Loucy (cell line): ENCODE measurements around the gene LAMA5.

ENCODE experiments used
- H2AFZ ChIP-seq: fragments of 200-600 bp; sonication (generic); 2 replicates; pipeline ENCODE4 v1.6.0; 2016; ENCODE audit warnings: antibody characterized with exemption, mild to moderate bottlenecking, low read length, moderate library complexity
- H3F3A ChIP-seq: fragments of 200-600 bp; 2 replicates; pipeline ENCODE4 v1.6.0; 2016; ENCODE audit warnings: antibody characterized with exemption, low read depth, mild to moderate bottlenecking
- H3K27me3 ChIP-seq: fragments of 200-600 bp; sonication (generic); 2 replicates; pipeline ENCODE4 v1.6.1; 2014; ENCODE audit warnings: low read length, mild to moderate bottlenecking; ENCODE audit not compliant: insufficient read depth, poor library complexity, severe bottlenecking
- H3K36me3 ChIP-seq: fragments of 200-600 bp; sonication (generic); 2 replicates; pipeline ENCODE4 v1.6.1; 2016; ENCODE audit warnings: low read length; ENCODE audit not compliant: insufficient read depth
- H3K4me1 ChIP-seq: fragments of 200-600 bp; sonication (generic); 2 replicates; pipeline ENCODE4 v1.5.1; 2014; ENCODE audit warnings: low read length, mild to moderate bottlenecking; ENCODE audit not compliant: insufficient read depth, poor library complexity, severe bottlenecking
- H3K4me2 ChIP-seq: fragments of 200-600 bp; sonication (generic); 2 replicates; pipeline ENCODE4 v1.6.0; 2014; ENCODE audit warnings: antibody characterized with exemption, low read length, low read depth, mild to moderate bottlenecking; ENCODE audit not compliant: poor library complexity, severe bottlenecking
- H3K4me3 ChIP-seq: fragments of 200-600 bp; sonication (generic); 2 replicates; pipeline ENCODE4 v1.5.1; 2014; ENCODE audit warnings: low read length, mild to moderate bottlenecking, mixed read lengths; ENCODE audit not compliant: poor library complexity, severe bottlenecking
- H3K79me2 ChIP-seq: fragments of 200-600 bp; sonication (generic); 2 replicates; pipeline ENCODE4 v1.6.1; 2014; ENCODE audit warnings: low read length; ENCODE audit not compliant: insufficient read depth
- H3K9ac ChIP-seq: fragments of 200-600 bp; sonication (generic); 2 replicates; pipeline ENCODE4 v1.6.0; 2014; ENCODE audit warnings: mild to moderate bottlenecking, low read depth, low read length, moderate library complexity; ENCODE audit not compliant: poor library complexity, severe bottlenecking
- H3K9me2 ChIP-seq: fragments of 200-600 bp; sonication (generic); replicated peaks from 2 replicates; pipeline ENCODE4 v1.6.1; 2016; ENCODE audit warnings: low read depth, low read length, mixed read lengths
- H3K9me3 ChIP-seq: fragments of 200-600 bp; sonication (generic); 2 replicates; pipeline ENCODE4 v1.6.1; 2014; ENCODE audit warnings: mild to moderate bottlenecking, antibody characterized with exemption, low read length, low read depth; ENCODE audit not compliant: insufficient read depth
- H4K20me1 ChIP-seq: fragments of 200-600 bp; sonication (generic); 2 replicates; pipeline ENCODE4 v1.6.0; 2014; ENCODE audit warnings: antibody characterized with exemption, low read length, mild to moderate bottlenecking; ENCODE audit not compliant: insufficient read depth, poor library complexity, severe bottlenecking
- EZH2phosphoT487 ChIP-seq: fragments of 200-600 bp; IDR thresholded peaks from 2 replicates; pipeline ENCODE4 v1.6.1; 2018; ENCODE audit warnings: antibody characterized with exemption, mild to moderate bottlenecking, moderate library complexity, borderline replicate concordance
- TF ChIP-seq, protein P1 (sequence below): fragments of 200-600 bp; sonication (generic); conservative IDR thresholded peaks from 2 replicates; pipeline ENCODE4 v1.5.1; 2014; ENCODE audit warnings: mild to moderate bottlenecking, antibody characterized with exemption, low read length

Gene LAMA5

DNA sequence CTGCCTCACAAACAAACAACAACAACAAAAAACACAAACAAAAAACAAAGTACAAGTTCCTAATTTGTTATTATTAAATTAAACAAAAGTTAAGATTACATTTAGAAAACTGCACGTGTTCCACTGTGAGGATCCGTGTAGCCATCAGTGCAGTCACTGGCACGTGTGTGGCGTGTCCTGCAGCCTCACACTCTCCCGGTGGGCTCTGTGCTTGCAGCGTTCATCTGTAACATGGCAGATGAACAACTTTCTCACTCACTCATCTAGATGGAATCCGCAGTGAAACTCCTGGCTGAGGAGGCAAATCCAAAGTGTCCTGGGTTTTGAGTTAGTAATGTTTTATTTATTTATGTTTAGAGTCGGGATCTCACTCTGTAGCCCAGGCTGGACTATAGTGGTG, 77.2 kb downstream of the LAMA5 start:
- peaks cover 53% of the 10 kb centered on the region; the same call in 1 of the 2 replicates for H3K36me3 ChIP-seq
- H3K9me3 ChIP-seq, result no peaks in the 10 kb centered on the region
- no peaks in the 10 kb centered on the region for H3F3A ChIP-seq
- TF ChIP-seq EZH2phosphoT487, result no peak
- TF ChIP-seq, protein P1, sequence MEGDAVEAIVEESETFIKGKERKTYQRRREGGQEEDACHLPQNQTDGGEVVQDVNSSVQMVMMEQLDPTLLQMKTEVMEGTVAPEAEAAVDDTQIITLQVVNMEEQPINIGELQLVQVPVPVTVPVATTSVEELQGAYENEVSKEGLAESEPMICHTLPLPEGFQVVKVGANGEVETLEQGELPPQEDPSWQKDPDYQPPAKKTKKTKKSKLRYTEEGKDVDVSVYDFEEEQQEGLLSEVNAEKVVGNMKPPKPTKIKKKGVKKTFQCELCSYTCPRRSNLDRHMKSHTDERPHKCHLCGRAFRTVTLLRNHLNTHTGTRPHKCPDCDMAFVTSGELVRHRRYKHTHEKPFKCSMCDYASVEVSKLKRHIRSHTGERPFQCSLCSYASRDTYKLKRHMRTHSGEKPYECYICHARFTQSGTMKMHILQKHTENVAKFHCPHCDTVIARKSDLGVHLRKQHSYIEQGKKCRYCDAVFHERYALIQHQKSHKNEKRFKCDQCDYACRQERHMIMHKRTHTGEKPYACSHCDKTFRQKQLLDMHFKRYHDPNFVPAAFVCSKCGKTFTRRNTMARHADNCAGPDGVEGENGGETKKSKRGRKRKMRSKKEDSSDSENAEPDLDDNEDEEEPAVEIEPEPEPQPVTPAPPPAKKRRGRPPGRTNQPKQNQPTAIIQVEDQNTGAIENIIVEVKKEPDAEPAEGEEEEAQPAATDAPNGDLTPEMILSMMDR, result no peak
- H3K27me3 ChIP-seq, result no peaks in the 10 kb centered on the region
- H3K9me2 ChIP-seq, result no peaks in the 10 kb centered on the region
- no peaks in the 10 kb centered on the region for H3K79me2 ChIP-seq
- no peak overlapping the region for H3K4me3 ChIP-seq
- no peaks in the 10 kb centered on the region for H3K4me1 ChIP-seq
- no peak overlapping the region for H3K9ac ChIP-seq
- no peaks in the 10 kb centered on the region for H4K20me1 ChIP-seq
- no peak overlapping the region for H3K4me2 ChIP-seq
- no peak overlapping the region for H2AFZ ChIP-seq

DNA sequence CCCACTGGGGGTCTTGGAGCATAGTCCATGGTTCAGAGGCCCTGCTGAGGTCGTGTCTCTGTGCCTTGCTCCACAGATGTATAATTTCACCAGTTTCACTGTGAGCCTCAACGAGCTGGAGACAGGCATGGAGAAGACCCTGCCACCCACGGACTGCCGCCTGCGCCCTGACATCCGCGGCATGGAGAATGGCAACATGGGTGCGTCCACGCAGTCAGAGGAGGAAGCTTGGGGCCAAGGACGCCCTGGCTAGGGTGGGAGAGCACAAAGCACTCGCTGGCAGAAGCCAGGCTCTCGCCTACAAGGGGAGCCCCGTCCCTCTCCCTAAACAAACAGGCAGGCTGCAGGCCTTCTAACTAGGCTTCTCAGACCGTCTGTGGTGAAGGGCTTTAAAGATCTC, 78.0 kb downstream of the LAMA5 start:
- Histone ChIP-seq H3F3A (no peaks in the 10 kb centered on the region), H2AFZ (no peak overlapping the region), H3K9me3 (no peaks in the 10 kb centered on the region), H3K4me3 (no peak overlapping the region), H4K20me1 (no peaks in the 10 kb centered on the region), H3K4me2 (no peak overlapping the region), H3K79me2 (no peaks in the 10 kb centered on the region), H3K4me1 (no peaks in the 10 kb centered on the region), H3K9ac (no peak overlapping the region), H3K9me2 (no peaks in the 10 kb centered on the region), H3K27me3 (no peaks in the 10 kb centered on the region), H3K36me3 (peaks cover 57% of the 10 kb centered on the region; the same call in 1 of the 2 replicates)
- TF ChIP-seq, protein P1, result no peak
- no peak for TF ChIP-seq EZH2phosphoT487

DNA sequence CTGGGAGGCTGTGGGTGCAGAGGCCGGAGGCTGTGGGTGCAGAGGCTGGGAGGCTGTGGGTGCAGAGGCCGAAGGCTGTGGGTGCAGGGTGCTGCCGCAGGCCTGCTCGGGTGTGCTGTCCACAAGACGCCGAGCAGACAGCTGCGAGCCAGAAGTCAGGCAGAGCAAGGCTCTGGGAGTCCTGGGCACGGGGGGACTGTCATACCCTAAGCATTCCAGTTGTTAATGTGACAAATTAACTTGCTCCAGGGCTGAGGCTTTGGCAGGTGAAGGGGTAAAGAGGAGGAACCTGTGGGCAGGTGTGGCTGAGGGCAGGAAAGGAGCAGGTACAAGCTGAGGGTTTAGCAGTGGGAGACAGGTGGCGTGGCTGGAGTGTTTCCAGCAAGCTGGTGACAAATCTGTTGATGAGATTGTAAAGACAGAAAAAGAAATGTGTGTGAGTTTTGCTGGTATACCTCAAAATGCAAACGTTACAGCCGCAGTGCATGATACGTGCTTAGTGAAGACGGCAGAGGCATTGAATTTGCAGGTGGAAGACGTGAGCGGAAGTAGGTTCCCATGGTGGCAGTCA, 78.5 kb downstream of the LAMA5 start:
- Histone ChIP-seq H2AFZ (no peak overlapping the region), H3K36me3 (peaks cover 57% of the 10 kb centered on the region; the same call in 1 of the 2 replicates), H3K4me2 (no peak overlapping the region)

More for the DNA sequence above, 78.5 kb downstream of the LAMA5 start:
- no peaks in the 10 kb centered on the region for H3K27me3 ChIP-seq
- no peaks in the 10 kb centered on the region for H3K4me1 ChIP-seq
- no peak overlapping the region for H3K4me3 ChIP-seq
- no peaks in the 10 kb centered on the region for H3K79me2 ChIP-seq
- no peaks in the 10 kb centered on the region for H3F3A ChIP-seq
- H4K20me1 ChIP-seq, result no peaks in the 10 kb centered on the region
- H3K9ac ChIP-seq, result no peak overlapping the region
- H3K9me3 ChIP-seq, result no peaks in the 10 kb centered on the region
- H3K9me2 ChIP-seq, result no peaks in the 10 kb centered on the region
- TF ChIP-seq, protein P1, result no peak
- TF ChIP-seq EZH2phosphoT487, result no peak
